GM18861 (cell line): ENCODE results near the gene HHAT.

Experiments
- ATAC-seq: cut with Tn5 transposase; IDR thresholded peaks from one replicate; pipeline ENCODE4 v1.9.1; 2021; ENCODE audit not compliant: unreplicated experiment

The HHAT gene

GRCh38 chr1:210328746-210329503 is at the start of gene HHAT:
HHAT (plus strand) TSS chr1:210328902; CDS start chr1:210348976, 20,074 bp downstream.
- peak; percentile 42 for ATAC-seq

GRCh38 chr1:210280221-210280620 is 48.5 kb upstream of the HHAT start:
- no peak for ATAC-seq

GRCh38 chr1:210288116-210288515 is 40.6 kb upstream of the HHAT start:
- ATAC-seq: no peak

- ATAC-seq: no peak
These were observed 39.5 kb upstream of the HHAT start for GRCh38 chr1:210289248-210289647.

DNA sequence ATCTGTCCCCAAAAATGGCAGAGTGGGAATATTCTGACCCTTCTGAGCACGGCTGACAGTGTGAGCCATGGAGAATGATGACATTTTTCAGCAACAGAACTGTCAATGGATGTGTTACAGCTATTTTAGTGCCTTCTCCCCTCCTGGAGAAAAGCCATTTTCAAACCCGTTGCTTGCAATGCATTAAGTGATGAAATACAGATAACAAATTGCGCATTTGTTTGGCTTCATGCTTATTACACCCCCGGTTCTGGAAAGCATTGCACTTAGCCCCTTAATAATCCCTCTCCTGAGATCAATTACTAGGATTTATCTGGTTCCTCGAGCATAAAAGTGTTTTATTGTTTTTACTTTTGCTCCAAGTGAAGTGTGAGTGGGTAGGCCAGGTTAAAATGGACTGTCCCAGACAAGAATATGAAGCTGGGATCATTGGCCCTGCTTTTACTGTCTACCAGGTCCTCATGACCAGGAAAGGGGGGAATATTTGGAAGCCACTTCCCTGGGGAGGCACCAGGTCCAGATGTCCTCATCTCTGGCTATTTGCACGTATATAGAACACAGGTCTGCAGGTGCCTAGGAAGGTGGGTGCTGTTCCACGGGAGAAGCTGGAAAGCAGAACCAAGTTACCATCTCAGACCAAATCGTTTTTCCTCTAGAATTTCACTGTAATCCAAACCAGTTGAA is 37.5 kb upstream of the HHAT start:
- ATAC-seq: no peak

GRCh38 chr1:210291786-210292230 is 36.9 kb upstream of the HHAT start:
- ATAC-seq: no peak

DNA sequence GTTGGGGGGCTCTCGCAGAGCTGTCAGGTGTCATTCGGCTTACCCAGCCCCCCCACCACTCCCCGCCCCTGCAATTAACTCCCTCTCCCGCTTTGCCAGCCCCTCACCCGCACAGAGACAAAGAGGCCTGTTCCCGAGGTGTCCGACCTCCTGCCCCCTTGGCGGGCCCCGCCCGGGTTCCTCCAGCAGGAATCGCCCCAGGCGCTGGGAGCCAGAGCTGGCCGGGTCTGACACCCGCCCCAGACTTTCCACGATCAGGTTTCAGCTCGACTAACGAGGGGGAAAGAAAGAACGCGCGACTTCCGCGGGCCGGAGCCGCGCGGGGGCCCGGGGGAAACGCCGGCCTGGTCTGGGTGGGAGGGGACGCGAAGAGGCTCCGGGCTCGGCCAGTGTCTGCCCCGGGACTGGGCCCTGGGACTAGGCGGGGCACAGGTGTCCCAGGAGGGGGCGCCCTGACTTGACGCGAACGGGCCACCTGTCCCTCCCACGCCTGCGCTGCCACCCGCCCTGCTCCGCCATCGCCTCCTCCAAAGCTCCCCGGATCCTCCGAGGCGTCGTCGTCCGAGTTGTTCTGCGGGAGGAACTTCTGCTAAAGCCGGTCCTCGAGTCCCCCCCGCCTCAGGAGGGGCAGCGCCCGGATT is 36.4 kb upstream of the HHAT start:
- ATAC-seq: peak; percentile 62

- no peak for ATAC-seq
These were observed 35.5 kb upstream of the HHAT start for GRCh38 chr1:210293171-210293607.

- no peak for ATAC-seq
These were observed 33.5 kb upstream of the HHAT start for GRCh38 chr1:210294999-210295745.

DNA sequence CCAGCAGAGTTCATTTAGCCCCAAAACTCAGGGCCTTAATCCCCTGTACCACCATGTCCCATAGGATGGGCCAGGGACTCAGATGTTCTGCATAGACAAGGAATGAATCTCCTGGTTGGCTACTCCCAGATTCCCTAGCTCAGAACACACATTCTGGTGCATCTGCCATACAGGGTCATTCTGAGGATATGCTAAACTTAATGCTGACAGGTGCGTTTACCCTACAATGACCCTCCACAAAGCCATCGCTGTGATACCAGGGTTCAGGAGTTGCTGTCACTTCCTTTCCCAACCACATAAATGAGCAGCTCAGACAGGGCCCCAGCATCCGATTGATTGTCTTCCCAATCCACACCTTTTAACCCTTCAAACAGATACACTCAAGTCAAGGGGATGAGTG is 32.0 kb upstream of the HHAT start:
- ATAC-seq: no peak

DNA sequence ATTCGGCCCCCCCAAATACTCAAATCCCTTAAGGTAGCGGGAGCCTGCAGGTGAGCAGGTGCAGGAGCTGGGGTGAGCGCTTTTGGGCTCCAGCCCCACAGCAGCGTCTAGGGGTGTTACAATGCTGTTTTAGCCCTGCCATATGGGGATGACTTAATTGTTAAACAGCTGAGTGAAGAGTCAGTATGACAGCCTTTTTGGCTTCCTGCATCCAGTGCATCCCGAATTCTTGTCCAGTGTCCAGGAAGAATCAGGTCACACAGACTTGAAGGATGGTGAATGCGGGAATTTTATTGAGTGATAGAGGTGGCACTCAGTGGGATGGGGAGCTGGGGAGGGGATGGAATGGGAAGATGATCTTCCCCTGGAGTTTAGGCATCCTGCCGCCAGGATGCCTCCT is 30.4 kb upstream of the HHAT start:
- ATAC-seq: no peak

- no peak for ATAC-seq
These were observed 29.8 kb upstream of the HHAT start for GRCh38 chr1:210298936-210299335.

GRCh38 chr1:210299501-210299900 is 29.2 kb upstream of the HHAT start:
- ATAC-seq: no peak

DNA sequence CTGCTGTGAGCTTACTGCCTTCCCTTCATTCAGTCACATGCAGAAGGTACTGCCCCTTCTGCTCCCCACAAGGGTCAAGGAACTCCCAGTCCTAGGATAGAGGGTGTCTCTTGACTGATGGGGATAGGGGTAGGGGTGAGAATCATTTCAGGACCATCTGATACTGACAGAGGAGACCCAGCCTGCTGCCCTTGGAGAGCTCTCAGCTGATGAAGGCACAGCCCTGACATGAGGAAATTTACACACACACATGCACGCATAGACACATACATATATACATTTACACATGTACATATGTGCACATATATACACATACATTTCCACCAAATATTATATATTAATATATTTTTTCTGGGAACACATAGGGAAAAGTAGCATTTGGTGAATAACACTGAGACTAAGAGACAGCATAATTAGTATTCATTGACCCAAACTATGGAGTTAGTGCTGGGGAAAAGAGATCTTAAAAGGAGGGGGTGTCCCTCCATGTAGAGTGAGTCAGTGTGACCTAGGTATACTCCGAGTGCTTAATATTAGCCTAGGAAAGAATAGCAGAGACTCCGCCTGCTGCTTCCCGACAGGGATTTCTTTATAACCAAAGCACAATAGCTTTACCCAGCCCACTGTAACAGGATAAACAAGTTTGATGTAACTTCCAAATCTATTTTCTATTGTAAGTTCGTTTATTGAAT is 27.6 kb upstream of the HHAT start:
- ATAC-seq: no peak

DNA sequence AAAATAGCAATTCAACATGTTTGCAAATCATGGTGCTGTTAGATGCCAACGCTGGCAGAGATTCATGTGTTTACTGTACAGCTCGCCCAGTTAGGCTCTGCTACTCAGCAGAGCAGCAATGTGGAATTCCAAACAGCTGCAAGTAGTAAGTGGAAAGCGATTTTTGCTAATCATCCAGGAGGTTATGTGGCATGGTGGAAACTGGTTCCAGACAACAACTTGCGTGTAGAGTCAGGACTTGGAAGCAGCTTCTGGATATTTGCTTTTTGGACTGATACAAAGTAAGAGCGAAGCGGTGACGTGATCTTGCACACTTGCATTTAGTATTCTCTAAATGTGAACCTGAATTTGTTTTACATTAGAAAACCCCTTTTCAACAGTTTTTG is 27.1 kb upstream of the HHAT start:
- no peak for ATAC-seq

DNA sequence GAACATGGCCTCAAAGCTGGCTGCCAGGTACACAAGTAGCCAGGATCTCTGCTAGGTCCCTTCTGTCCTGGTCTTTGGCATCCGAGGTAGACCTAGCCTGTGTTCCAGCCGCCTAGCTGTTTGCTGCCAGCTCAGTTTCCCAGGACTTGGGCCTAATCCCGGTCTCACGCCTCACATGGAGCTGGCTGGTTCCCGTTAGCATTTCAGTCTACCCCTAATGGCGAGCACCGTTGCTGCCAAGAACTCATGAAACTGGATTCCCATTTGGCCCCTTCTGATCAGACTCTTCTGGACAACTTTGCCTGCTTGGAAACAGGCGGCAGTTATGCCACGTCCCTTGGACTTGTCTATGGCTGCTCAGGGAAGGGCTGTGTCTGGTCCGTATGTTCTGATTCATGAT is 26.2 kb upstream of the HHAT start:
- ATAC-seq: no peak

GRCh38 chr1:210303391-210303790 is 25.3 kb upstream of the HHAT start:
- ATAC-seq: no peak

GRCh38 chr1:210310562-210311153 is 18.0 kb upstream of the HHAT start:
- ATAC-seq: no peak

GRCh38 chr1:210311726-210312493 is 16.8 kb upstream of the HHAT start:
- no peak for ATAC-seq
